Upper lobe of right lung (tissue), 1 donor: Measurements from ENCODE around the gene ADAM23. TPM values are rescaled to one million over a fixed set of nuclear protein-coding genes. Genes with fewer than 3 reads are reported as not detected.

Experiments used
- ATAC-seq: fragments of 200-7000 bp; cut with Tn5 transposase; one replicate; pipeline ENCODE4 v1.9.1; 2020; ENCODE audit warnings: mild to moderate bottlenecking, moderate library complexity
- DNase-seq: peaks from one replicate; pipeline ENCODE4 v3.0.0-alpha.2; 2020
- H3K27ac ChIP-seq: fragments of 200-600 bp; one replicate; pipeline ENCODE4 v1.8.0; 2022
- H3K27me3 ChIP-seq: fragments of 200-600 bp; one replicate; pipeline ENCODE4 v1.8.0; 2022; ENCODE audit warnings: mild to moderate bottlenecking
- H3K36me3 ChIP-seq: fragments of 200-600 bp; one replicate; pipeline ENCODE4 v1.8.0; 2022
- H3K4me1 ChIP-seq: fragments of 200-600 bp; one replicate; pipeline ENCODE4 v1.8.0; 2022
- H3K4me3 ChIP-seq: fragments of 200-600 bp; one replicate; pipeline ENCODE4 v1.8.0; 2022; ENCODE audit warnings: mild to moderate bottlenecking
- H3K9me3 ChIP-seq: fragments of 200-600 bp; one replicate; pipeline ENCODE4 v1.8.0; 2022
- intact Hi-C: fragments of 100-400 bp; cut with DNase I; formaldehyde crosslinking; loops from one replicate; pipeline ENCODE4 v1.11.0; 2022
- total RNA-seq: library from RNA; stranded (reverse); fragmentation: NEBNext Ultra II Directional; extraction: Animal tissue kit (Norgen Biotek cat#: 25700); gene quantifications from one replicate; pipeline ENCODE4 v1.2.1, GENCODE V29; 2021
- TF ChIP-seq, protein P1 (sequence below): fragments of 200-600 bp; IDR thresholded peaks from one replicate; pipeline ENCODE4 v1.8.0; 2022; ENCODE audit warnings: antibody characterized with exemption
- donor health status: DM: no; HTN: yes; CAD: no; lungs with severe emphysema.

Gene ADAM23
- total RNA-seq, 1 donor from 2014 or later, result 2.5 TPM

GRCh38 chr2:206410714-206411113 is 32.6 kb upstream of the ADAM23 start:
- peak; percentile 15 for ATAC-seq
- H3K27me3 ChIP-seq, result no peaks in the 10 kb centered on the region
- intact Hi-C loops, result no loop called here

GRCh38 chr2:206415618-206416243 is 27.6 kb upstream of the ADAM23 start:
- Histone ChIP-seq H3K9me3 (no peaks in the 10 kb centered on the region), H3K4me3 (no peak overlapping the region), H3K27ac (no peak overlapping the region), H3K27me3 (no peaks in the 10 kb centered on the region), H3K4me1 (no peaks in the 10 kb centered on the region), H3K36me3 (no peaks in the 10 kb centered on the region)
- intact Hi-C loops, result no loop called here
- DNase-seq (no peak), ATAC-seq (no peak)
- TF ChIP-seq, protein P1, sequence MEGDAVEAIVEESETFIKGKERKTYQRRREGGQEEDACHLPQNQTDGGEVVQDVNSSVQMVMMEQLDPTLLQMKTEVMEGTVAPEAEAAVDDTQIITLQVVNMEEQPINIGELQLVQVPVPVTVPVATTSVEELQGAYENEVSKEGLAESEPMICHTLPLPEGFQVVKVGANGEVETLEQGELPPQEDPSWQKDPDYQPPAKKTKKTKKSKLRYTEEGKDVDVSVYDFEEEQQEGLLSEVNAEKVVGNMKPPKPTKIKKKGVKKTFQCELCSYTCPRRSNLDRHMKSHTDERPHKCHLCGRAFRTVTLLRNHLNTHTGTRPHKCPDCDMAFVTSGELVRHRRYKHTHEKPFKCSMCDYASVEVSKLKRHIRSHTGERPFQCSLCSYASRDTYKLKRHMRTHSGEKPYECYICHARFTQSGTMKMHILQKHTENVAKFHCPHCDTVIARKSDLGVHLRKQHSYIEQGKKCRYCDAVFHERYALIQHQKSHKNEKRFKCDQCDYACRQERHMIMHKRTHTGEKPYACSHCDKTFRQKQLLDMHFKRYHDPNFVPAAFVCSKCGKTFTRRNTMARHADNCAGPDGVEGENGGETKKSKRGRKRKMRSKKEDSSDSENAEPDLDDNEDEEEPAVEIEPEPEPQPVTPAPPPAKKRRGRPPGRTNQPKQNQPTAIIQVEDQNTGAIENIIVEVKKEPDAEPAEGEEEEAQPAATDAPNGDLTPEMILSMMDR, result no peak

More at GRCh38 chr2:206410714-206411113, 32.6 kb upstream of the ADAM23 start:
- TF ChIP-seq, protein P1, result no peak
- Histone ChIP-seq H3K27ac (no peak overlapping the region), H3K9me3 (no peaks in the 10 kb centered on the region), H3K36me3 (no peaks in the 10 kb centered on the region), H3K4me3 (no peak overlapping the region), H3K4me1 (no peaks in the 10 kb centered on the region)
- DNase-seq, result no peak

DNA sequence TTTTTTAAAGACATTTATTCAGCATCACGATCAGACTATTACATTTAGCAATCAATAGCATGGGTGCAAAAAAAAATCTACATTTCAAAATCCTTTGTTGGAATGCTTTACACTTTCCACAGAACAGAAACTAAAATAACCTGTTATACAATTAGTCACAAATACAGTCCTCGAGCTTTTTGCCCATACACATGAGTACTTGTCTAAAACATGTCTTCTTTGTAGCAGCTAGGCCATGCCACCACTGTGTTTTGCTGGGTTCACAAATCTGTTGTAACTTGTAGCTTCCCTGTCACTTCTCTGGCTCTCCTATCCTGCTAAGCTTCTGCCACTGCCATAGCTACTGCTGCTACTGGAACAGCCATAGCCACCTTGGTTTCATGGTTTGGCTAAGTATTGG is 24.4 kb upstream of the ADAM23 start:
- no peaks in the 10 kb centered on the region for H3K36me3 ChIP-seq
- no peaks in the 10 kb centered on the region for H3K9me3 ChIP-seq
- TF ChIP-seq, protein P1, result no peak
- no peak overlapping the region for H3K4me3 ChIP-seq
- no peaks in the 10 kb centered on the region for H3K27me3 ChIP-seq
- ATAC-seq (no peak), DNase-seq (no peak)
- no peaks in the 10 kb centered on the region for H3K4me1 ChIP-seq
- no peak overlapping the region for H3K27ac ChIP-seq
- intact Hi-C loops, result no loop called here

DNA sequence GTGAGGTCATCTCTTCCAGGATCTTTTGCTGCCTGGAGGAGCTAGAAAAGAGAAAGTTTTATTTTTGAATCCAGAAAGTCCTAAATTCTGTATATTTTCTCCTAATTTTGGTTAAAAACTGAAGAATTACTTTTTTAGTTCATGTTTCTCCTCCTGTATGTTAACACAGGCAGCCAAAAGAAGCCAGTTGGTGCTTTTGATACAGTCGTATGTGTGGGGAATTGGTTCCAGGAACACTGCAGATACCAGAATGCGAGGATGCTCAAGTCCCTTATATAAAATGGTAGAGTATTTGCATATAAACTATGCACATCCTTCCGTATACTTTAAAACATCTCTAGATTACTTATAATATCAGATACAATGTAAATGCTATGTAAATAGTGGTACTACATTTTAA is 22.6 kb upstream of the ADAM23 start:
- Histone ChIP-seq H3K9me3 (no peaks in the 10 kb centered on the region), H3K4me3 (no peak overlapping the region), H3K36me3 (no peaks in the 10 kb centered on the region), H3K27me3 (no peaks in the 10 kb centered on the region), H3K4me1 (no peaks in the 10 kb centered on the region), H3K27ac (no peak overlapping the region)
- TF ChIP-seq, protein P1, result no peak
- ATAC-seq (no peak), DNase-seq (no peak)
- intact Hi-C loops, result no loop called here

- Histone ChIP-seq H3K27ac (no peak overlapping the region), H3K36me3 (no peaks in the 10 kb centered on the region), H3K27me3 (no peaks in the 10 kb centered on the region), H3K4me3 (no peak overlapping the region), H3K4me1 (no peaks in the 10 kb centered on the region), H3K9me3 (no peaks in the 10 kb centered on the region)
- intact Hi-C loops, result no loop called here
- TF ChIP-seq, protein P1, result no peak
- ATAC-seq, result no peak
- DNase-seq, result no peak
Measured at GRCh38 chr2:206422493-206422892, 20.8 kb upstream of the ADAM23 start.

DNA sequence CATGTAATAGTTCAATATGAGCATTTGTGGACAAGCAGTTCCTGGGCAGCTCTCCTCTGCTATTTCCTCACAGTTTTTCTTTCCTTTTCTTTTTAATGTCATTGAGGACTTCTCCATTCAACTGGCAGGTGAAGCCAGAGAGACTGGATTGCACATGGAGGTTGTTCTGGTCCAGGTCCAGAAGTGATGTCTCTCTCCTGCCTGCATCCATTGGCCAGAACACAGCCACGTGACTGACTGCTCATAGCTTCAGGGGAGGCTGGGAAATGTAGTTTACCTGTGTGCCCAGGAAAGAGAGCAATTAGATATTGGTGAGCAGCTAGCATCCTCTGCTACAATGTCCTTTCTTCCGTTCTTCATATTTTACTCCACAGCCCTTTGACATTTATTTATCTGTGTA is 20.2 kb upstream of the ADAM23 start:
- H3K36me3 ChIP-seq, result no peaks in the 10 kb centered on the region
- DNase-seq (no peak), ATAC-seq (no peak)
- H3K4me3 ChIP-seq, result no peak overlapping the region
- intact Hi-C loops, result no loop called here
- H3K27me3 ChIP-seq, result no peaks in the 10 kb centered on the region
- H3K4me1 ChIP-seq, result no peaks in the 10 kb centered on the region
- no peak overlapping the region for H3K27ac ChIP-seq
- TF ChIP-seq, protein P1, result no peak
- H3K9me3 ChIP-seq, result no peaks in the 10 kb centered on the region
